GM12878 (cell line): ENCODE measurements around the gene GRB10. TPM values are rescaled to one million over a fixed set of nuclear protein-coding genes. Genes with fewer than 3 reads are reported as not detected.

Source experiments
- ATAC-seq: fragments of 200-7000 bp; cut with Tn5 transposase; 3 replicates; pipeline ENCODE4 v1.9.1; 2020; ENCODE audit warnings: mild to moderate bottlenecking, moderate library complexity
- BruUV-seq: library from RNA; stranded (reverse); fragments of 400-500 nt; replicated peaks from 2 replicates; lab custom pipeline; 2021; lab: Mats Ljungman, UMichigan
- CTCF ChIA-PET: fragments of 300-600 bp; sonication (Branson Sonifier 250); formaldehyde crosslinking; extraction: SDS; loops from one replicate; lab custom pipeline; 2021; ENCODE audit warnings: inconsistent platforms; lab: Yijun Ruan, JAX
- POLR2A ChIA-PET: fragments of 350-600 bp; formaldehyde crosslinking; extraction: SDS; loops from one replicate; lab custom pipeline; 2021; ENCODE audit warnings: inconsistent platforms; lab: Charles Lee
- RAD21 ChIA-PET: fragments of 300-600 bp; sonication (Branson Sonifier 250); formaldehyde crosslinking; loops from one replicate; lab custom pipeline; 2023; ENCODE audit warnings: antibody characterized with exemption; ENCODE audit not compliant: unreplicated experiment; lab: Charles Lee
- SMC1A ChIA-PET: fragments of 300-600 bp; sonication (Branson Sonifier 250); formaldehyde crosslinking; loops from one replicate; lab custom pipeline; 2023; ENCODE audit not compliant: unreplicated experiment, uncharacterized antibody; lab: Charles Lee
- DNase-seq: peaks from one replicate; pipeline ENCODE4 v3.0.0-alpha.2; 2011; ENCODE audit warnings: low read depth, low spot score
- FAIRE-seq: peaks from 3 replicates; lab custom pipeline; 2011; peaks lifted over from hg19 to GRCh38; lab: Jason Lieb, UNC
- H2AFZ ChIP-seq: 2 replicates; pipeline ENCODE4 v1.6.0; 2011; ENCODE audit warnings: low read depth, low read length, control low read depth; ENCODE audit not compliant: control insufficient read depth
- H3K27ac ChIP-seq: 2 replicates; pipeline ENCODE4 v1.5.1; 2011; ENCODE audit warnings: control low read depth; ENCODE audit not compliant: control insufficient read depth, insufficient read depth
- H3K27me3 ChIP-seq, 2 experiments: replicated peaks in 1 of 2; 2 replicates each; pipeline versions ENCODE4 v1.6.0 to v1.6.1; 2011; ENCODE audit warnings: low read length in 1 of 2; ENCODE audit not compliant: control insufficient read depth in 2 of 2, insufficient read depth in 2 of 2
- H3K36me3 ChIP-seq, 2 experiments: 2 replicates each; pipeline ENCODE4 v1.5.1; 2011; ENCODE audit warnings: low read length in 1 of 2; ENCODE audit not compliant: control insufficient read depth in 2 of 2, insufficient read depth in 2 of 2
- H3K4me1 ChIP-seq: 2 replicates; pipeline ENCODE4 v1.6.1; 2011; ENCODE audit warnings: mild to moderate bottlenecking, low read length, moderate library complexity, mixed read lengths; ENCODE audit not compliant: control insufficient read depth, insufficient read depth
- H3K4me2 ChIP-seq: 2 replicates; pipeline ENCODE4 v1.6.0; 2011; ENCODE audit warnings: control low read depth; ENCODE audit not compliant: control insufficient read depth, insufficient read depth
- H3K4me3 ChIP-seq: fragments of 200-600 bp; sonication (generic); 2 replicates; pipeline ENCODE4 v1.5.1; 2016
- H3K79me2 ChIP-seq: 2 replicates; pipeline ENCODE4 v1.6.0; 2011; ENCODE audit warnings: low read length; ENCODE audit not compliant: control insufficient read depth, insufficient read depth
- H3K9ac ChIP-seq: 2 replicates; pipeline ENCODE4 v1.8.0; 2011; ENCODE audit warnings: low read length, control low read depth, mixed read lengths; ENCODE audit not compliant: control insufficient read depth, insufficient read depth
- H3K9me3 ChIP-seq: replicated peaks from 3 replicates; pipeline ENCODE4 v1.5.1; 2011; ENCODE audit warnings: mild to moderate bottlenecking, low read length; ENCODE audit not compliant: control insufficient read depth, insufficient read depth
- H4K20me1 ChIP-seq: 2 replicates; pipeline ENCODE4 v1.6.0; 2011; ENCODE audit not compliant: control insufficient read depth, insufficient read depth
- ATF2 ChIP-seq: IDR thresholded peaks from 2 replicates; pipeline ENCODE4 v1.6.1; 2012; ENCODE audit warnings: low read length, inconsistent platforms
- BCL3 ChIP-seq: IDR thresholded peaks from 2 replicates; pipeline ENCODE4 v1.6.1; 2011; ENCODE audit warnings: borderline replicate concordance, low read depth, mild to moderate bottlenecking, moderate library complexity, low read length; ENCODE audit not compliant: insufficient read depth, poor library complexity, severe bottlenecking
- BCLAF1 ChIP-seq: fragments of 450-650 bp; IDR thresholded peaks from 2 replicates; pipeline ENCODE4 v1.6.1; 2017; ENCODE audit warnings: antibody characterized with exemption, mild to moderate bottlenecking, moderate library complexity
- CBX3 ChIP-seq: fragments of 200-600 bp; sonication (generic); IDR thresholded peaks from 2 replicates; pipeline ENCODE4 v1.6.1; 2016; ENCODE audit warnings: low read depth, borderline replicate concordance
- CREB1 ChIP-seq: IDR thresholded peaks from 2 replicates; pipeline ENCODE4 v1.6.1; 2012; ENCODE audit warnings: low read depth, mild to moderate bottlenecking, inconsistent platforms
- EED ChIP-seq: sonication (generic); IDR thresholded peaks from 2 replicates; pipeline ENCODE4 v1.6.1; 2016; ENCODE audit warnings: antibody characterized with exemption, low read depth
- EZH2 ChIP-seq: IDR thresholded peaks from 2 replicates; pipeline ENCODE4 v1.6.1; 2012; ENCODE audit warnings: low read depth, mild to moderate bottlenecking, control low read depth, inconsistent platforms, low read length, borderline replicate concordance; ENCODE audit not compliant: control insufficient read depth
- GABPA ChIP-seq: IDR thresholded peaks from 2 replicates; pipeline ENCODE4 v1.6.1; 2014; ENCODE audit warnings: antibody characterized with exemption, low read depth, mild to moderate bottlenecking, inconsistent platforms
- MAX ChIP-seq: IDR thresholded peaks from 2 replicates; pipeline ENCODE4 v1.6.1; 2012; ENCODE audit warnings: low read depth, low read length, improper control_type of control experiment
- MYC ChIP-seq: IDR thresholded peaks from 2 replicates; pipeline ENCODE4 v1.6.1; 2011; ENCODE audit warnings: mild to moderate bottlenecking, low read length, moderate library complexity, inconsistent platforms; ENCODE audit not compliant: insufficient read depth, insufficient replicate concordance, insufficient read length, severe bottlenecking
- NKRF ChIP-seq: fragments of 450-650 bp; conservative IDR thresholded peaks from 2 replicates; pipeline ENCODE4 v1.6.1; 2017; ENCODE audit warnings: mild to moderate bottlenecking, moderate library complexity
- RUNX3 ChIP-seq: IDR thresholded peaks from 2 replicates; pipeline ENCODE4 v1.6.1; 2012; ENCODE audit warnings: low read length, inconsistent platforms
- SP1 ChIP-seq: IDR thresholded peaks from one replicate; pipeline ENCODE4 v1.6.1; 2011; ENCODE audit warnings: low read depth, low read length
- ZBED1 ChIP-seq: IDR thresholded peaks from 2 replicates; pipeline ENCODE4 v1.6.1; 2016; ENCODE audit warnings: borderline replicate concordance
- WGBS: methylation state at CpG from one replicate; pipeline ENCODE4 v1.1.6; 2016; ENCODE audit warnings: low lambda C conversion rate; ENCODE audit not compliant: insufficient replicate concordance, insufficient coverage; ENCODE audit errors: missing lambda C conversion rate; 5-methylcytosine and 5-hydroxymethylcytosine counted together
- in situ Hi-C: fragments of 300-500 bp; cut with MboI; formaldehyde crosslinking; loops from 9 replicates; pipeline ENCODE4 v1.14.3; 2018; ENCODE audit warnings: mixed read lengths
- intact Hi-C: fragments of 100-400 bp; cut with micrococcal nuclease; formaldehyde crosslinking; loops from one replicate; pipeline ENCODE4 v1.14.2; 2022; ENCODE audit not compliant: unreplicated experiment
- polyA plus RNA-seq, 11 experiments: library from polyadenylated mRNA; depleted of rRNA in 4 of 11; unstranded in 6 of 11; stranded (reverse) in 5 of 11; fragments of >200 nt; fragmentation: Nextera tagmentation in 4 of 11; fragmentation: Illumina TruSeq in 1 of 11; extraction: Ambion mirVana in 4 of 11; extraction: Trizol in 1 of 11; gene quantifications; 1 replicate in 1 of 11; 2 replicates in 10 of 11; pipeline versions ENCODE4 v1.2.1 to v1.2.3, GENCODE V29; 2011 to 2016; ENCODE audit warnings: inconsistent platforms in 2 of 11, missing spikeins in 2 of 11, low read depth in 1 of 11
- total RNA-seq, 4 experiments: library from RNA; depleted of rRNA in 3 of 4; stranded (reverse); fragments of >200 nt in 3 of 4; fragmentation: Illumina TruSeq in 1 of 4; extraction: Trizol in 1 of 4; gene quantifications; 2 replicates each; pipeline versions ENCODE4 v1.2.1 to v1.2.3, GENCODE V29; 2013 to 2021

Gene GRB10
- total and polyA plus RNA-seq, 10 of the 15 experiments (the other 5 are each of a cell fraction or from before 2014, with no cell fraction given): 0.04 to 0.33 TPM; not detected in 8

- in situ Hi-C loops (loop anchor here (5.0 to 10.0 kb wide), 2 partner anchors 210 to 582 kb away; partner anchors contain the start of gene ZPBP), intact Hi-C loops (no loop called here)
- FAIRE-seq: no peak
- no peak for ATAC-seq
- BruUV-seq: no TSS peak
- H4K20me1 ChIP-seq: no peaks in the 10 kb centered on the region
- no peak overlapping the region for H3K9ac ChIP-seq
- no peak overlapping the region for H2AFZ ChIP-seq
- H3K27me3 ChIP-seq: peaks cover 3 to 6% of the 10 kb centered on the region in 2 experiments
- ChIA-PET SMC1A (interaction anchor here (3.0 kb wide), 1 partner anchor 209 kb away, joined by 14 read pairs; no protein-coding TSS in a partner anchor), RAD21 (interaction anchor here (2.7 kb wide), 1 partner anchor 584 kb away, joined by 8 read pairs; no protein-coding TSS in a partner anchor), POLR2A (no interaction called here), CTCF (interaction anchor here (2.7 kb wide), 1 partner anchor 209 kb away, joined by 7 read pairs; no protein-coding TSS in a partner anchor)
- no peaks in the 10 kb centered on the region for H3K79me2 ChIP-seq
- no peaks in the 10 kb centered on the region for H3K36me3 ChIP-seq
- no peaks in the 10 kb centered on the region; the same call in 2 of the 3 replicates for H3K9me3 ChIP-seq
- H3K4me1 ChIP-seq: no peaks in the 10 kb centered on the region
- 31% methylated on average over 13 of the region's 13 CpGs for WGBS
- DNase-seq: no peak
- H3K4me3 ChIP-seq: no peak overlapping the region
- H3K27ac ChIP-seq: no peak overlapping the region
- no peak overlapping the region for H3K4me2 ChIP-seq
- TF ChIP-seq SP1 (no peak), BCLAF1 (no peak), ZBED1 (no peak), BCL3 (no peak), NKRF (no peak), MAX (no peak), GABPA (no peak), MYC (no peak), ATF2 (no peak), RUNX3 (no peak), CREB1 (no peak), EED (no peak), CBX3 (no peak), EZH2 (no peak)
Observed at GRCh38 chr7:50676740-50677637, 105.7 kb downstream of the GRB10 start.
